MM.1S (cell line): ENCODE data around the gene ATOSA.

Experiments used
- DNase-seq: peaks from one replicate; pipeline ENCODE4 v3.0.0-alpha.2; 2015
- H2AFZ ChIP-seq: fragments of 300-600 bp; sonication (generic); 2 replicates; pipeline ENCODE4 v1.6.0; 2016; ENCODE audit warnings: antibody characterized with exemption, low read length
- H3F3A ChIP-seq: fragments of 300-600 bp; sonication (generic); 2 replicates; pipeline ENCODE4 v1.6.1; 2016; ENCODE audit warnings: mild to moderate bottlenecking, antibody characterized with exemption, low read length, moderate library complexity, mixed read lengths; ENCODE audit not compliant: insufficient read depth
- H3K27ac ChIP-seq: fragments of 300-600 bp; sonication (generic); 2 replicates; pipeline ENCODE4 v1.5.1; 2016; ENCODE audit warnings: mild to moderate bottlenecking, low read length
- H3K27me3 ChIP-seq: fragments of 300-600 bp; sonication (generic); replicated peaks from 2 replicates; pipeline ENCODE4 v1.6.0; 2016; ENCODE audit warnings: low read length; ENCODE audit not compliant: insufficient read depth
- H3K36me3 ChIP-seq: fragments of 300-600 bp; sonication (generic); replicated peaks from 2 replicates; pipeline ENCODE4 v1.6.1; 2016; ENCODE audit warnings: mild to moderate bottlenecking, low read length, mixed read lengths; ENCODE audit not compliant: insufficient read depth
- H3K4me1 ChIP-seq: fragments of 300-600 bp; sonication (generic); 2 replicates; pipeline ENCODE4 v1.6.1; 2016; ENCODE audit warnings: low read length, mixed read lengths
- H3K4me2 ChIP-seq: fragments of 300-600 bp; sonication (generic); 2 replicates; pipeline ENCODE4 v1.6.0; 2016; ENCODE audit warnings: low read depth, low read length
- H3K4me3 ChIP-seq: fragments of 300-600 bp; sonication (generic); 2 replicates; pipeline ENCODE4 v1.5.1; 2016; ENCODE audit warnings: low read length, mixed read lengths
- H3K79me2 ChIP-seq: fragments of 300-600 bp; sonication (generic); 2 replicates; pipeline ENCODE4 v1.6.1; 2016; ENCODE audit warnings: mixed run types, low read length, mixed read lengths
- H3K9ac ChIP-seq: fragments of 300-600 bp; sonication (generic); 2 replicates; pipeline ENCODE4 v1.6.1; 2016; ENCODE audit warnings: low read length, mixed read lengths
- H3K9me2 ChIP-seq: fragments of 300-600 bp; sonication (generic); replicated peaks from 2 replicates; pipeline ENCODE4 v1.6.1; 2016; ENCODE audit warnings: mild to moderate bottlenecking, low read length, mixed read lengths; ENCODE audit not compliant: insufficient read depth
- H3K9me3 ChIP-seq: fragments of 300-600 bp; sonication (generic); replicated peaks from 2 replicates; pipeline ENCODE4 v1.6.1; 2016; ENCODE audit warnings: mild to moderate bottlenecking, low read length, mixed read lengths; ENCODE audit not compliant: insufficient read depth
- H4K20me1 ChIP-seq: fragments of 300-600 bp; sonication (generic); 2 replicates; pipeline ENCODE4 v1.6.1; 2016; ENCODE audit warnings: mild to moderate bottlenecking, low read length, moderate library complexity, mixed read lengths; ENCODE audit not compliant: insufficient read depth
- CTCF ChIP-seq: fragments of 300-600 bp; sonication (generic); IDR thresholded peaks from 2 replicates; pipeline ENCODE4 v1.5.1; 2016; ENCODE audit warnings: antibody characterized with exemption, low read length, mixed read lengths
- EZH2 ChIP-seq: fragments of 300-600 bp; sonication (generic); optimal IDR thresholded peaks from 2 replicates; pipeline ENCODE3; 2017; ENCODE audit warnings: low read depth, mild to moderate bottlenecking, antibody characterized with exemption, low read length, mixed read lengths
- EZH2phosphoT487 ChIP-seq: fragments of 300-600 bp; sonication (generic); IDR thresholded peaks from 2 replicates; pipeline ENCODE4 v1.6.1; 2018; ENCODE audit warnings: antibody characterized with exemption, low read length

Gene ATOSA

GRCh38 chr15:52680041-52680391, 828 bp upstream of the ATOSA start:
- H3K79me2 ChIP-seq = peaks cover 58% of the 10 kb centered on the region
- H3K27ac ChIP-seq = peak overlapping the region; percentile 94
- no peaks in the 10 kb centered on the region for H3K27me3 ChIP-seq
- H4K20me1 ChIP-seq = no peaks in the 10 kb centered on the region
- H3K9ac ChIP-seq = peak overlapping the region; percentile 99
- TF ChIP-seq CTCF (no peak), EZH2 (no peak), EZH2phosphoT487 (no peak)
- no peak overlapping the region for H2AFZ ChIP-seq
- H3F3A ChIP-seq = peaks cover 71% of the 10 kb centered on the region
- H3K4me1 ChIP-seq = peaks cover 47% of the 10 kb centered on the region
- H3K4me2 ChIP-seq = peak overlapping the region; percentile 67
- peak; percentile 42 for DNase-seq
- no peaks in the 10 kb centered on the region for H3K9me3 ChIP-seq
- no peaks in the 10 kb centered on the region; the same call in 1 of the 2 replicates for H3K36me3 ChIP-seq
- H3K9me2 ChIP-seq = no peaks in the 10 kb centered on the region
- peak overlapping the region; percentile 92 for H3K4me3 ChIP-seq

GRCh38 chr15:52678468-52679231, 538 bp downstream of the ATOSA start:
- peak overlapping the region; percentile 94 for H3K27ac ChIP-seq
- peaks cover 72% of the 10 kb centered on the region for H3K79me2 ChIP-seq
- peak; percentile 44 for DNase-seq

GRCh38 chr15:52677593-52678467, 1.4 kb downstream of the ATOSA start:
- peaks cover 41% of the 10 kb centered on the region for H3K4me1 ChIP-seq
- H3K9ac ChIP-seq = peak overlapping the region; percentile 99
- H3K79me2 ChIP-seq = peaks cover 80% of the 10 kb centered on the region
- TF ChIP-seq EZH2phosphoT487 (no peak), CTCF (peak; percentile 37), EZH2 (no peak)
- no peaks in the 10 kb centered on the region for H4K20me1 ChIP-seq
- no peaks in the 10 kb centered on the region for H3K9me3 ChIP-seq
- peak; percentile 83 for DNase-seq
- H3K36me3 ChIP-seq = no peaks in the 10 kb centered on the region; the same call in 1 of the 2 replicates
- no peaks in the 10 kb centered on the region for H3K9me2 ChIP-seq
- peak overlapping the region; percentile 71 for H3K4me2 ChIP-seq
- H3K4me3 ChIP-seq = peak overlapping the region; percentile 92
- H2AFZ ChIP-seq = no peak overlapping the region
- H3F3A ChIP-seq = peaks cover 74% of the 10 kb centered on the region
- peak overlapping the region; percentile 94 for H3K27ac ChIP-seq
- no peaks in the 10 kb centered on the region for H3K27me3 ChIP-seq

More at GRCh38 chr15:52678468-52679231, 538 bp downstream of the ATOSA start:
- Histone ChIP-seq H3K36me3 (no peaks in the 10 kb centered on the region; the same call in 1 of the 2 replicates), H3F3A (peaks cover 74% of the 10 kb centered on the region), H3K4me2 (peak overlapping the region; percentile 71), H3K4me3 (peak overlapping the region; percentile 92), H2AFZ (no peak overlapping the region), H3K9me3 (no peaks in the 10 kb centered on the region), H4K20me1 (no peaks in the 10 kb centered on the region), H3K27me3 (no peaks in the 10 kb centered on the region), H3K9me2 (no peaks in the 10 kb centered on the region), H3K9ac (peak overlapping the region; percentile 99), H3K4me1 (peaks cover 38% of the 10 kb centered on the region)
- TF ChIP-seq EZH2 = no peak
- no peak for TF ChIP-seq EZH2phosphoT487
- TF ChIP-seq CTCF = no peak
